Right lobe of liver (tissue), 4 donors: ENCODE results near the gene PPM1L.

ENCODE experiments used
- CTCF ChIP-seq, 4 donors: fragments of 200-600 bp in 3 of 4; fragments of 450-650 bp in 1 of 4; IDR thresholded peaks; one replicate each; pipeline versions ENCODE4 v1.5.1 to v1.8.0; 2016 to 2022; ENCODE audit warnings: antibody characterized with exemption in 4 of 4, mild to moderate bottlenecking in 2 of 4
- POLR2A ChIP-seq: fragments of 450-650 bp; IDR thresholded peaks from one replicate; pipeline ENCODE4 v1.6.1; 2017; ENCODE audit warnings: antibody characterized with exemption, mild to moderate bottlenecking
- donor health status: DM: no; HTN: no; CAD: no.
- donor health status: DM: no; HTN: no; CAD: no.
- donor health status: DM: no; HTN: yes; CAD: no.

DNA sequence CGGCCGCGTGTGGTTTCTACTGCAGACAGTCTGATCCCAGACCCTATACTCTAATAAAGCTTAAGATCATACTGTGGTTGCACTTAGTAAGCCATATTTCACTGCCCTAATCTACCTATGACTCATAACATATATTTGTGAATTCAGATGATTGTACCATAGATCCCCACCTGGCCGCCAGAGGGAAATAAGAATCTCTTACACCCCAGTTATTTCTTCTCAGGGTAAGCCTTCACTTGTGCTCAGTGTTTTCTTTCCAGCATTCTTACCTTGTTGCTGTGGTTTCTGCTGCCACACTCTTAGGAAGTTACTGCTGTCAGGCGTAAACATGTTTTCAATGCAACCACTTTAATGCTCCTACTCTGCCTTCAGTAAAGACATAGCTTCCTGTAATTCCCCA, 243.2 kb downstream of the PPM1L start:
- TF ChIP-seq CTCF (IDR thresholded peaks at IDR 0.05), result no peak
- no peak for TF ChIP-seq POLR2A
